NT2/D1 (cell line): Measurements from ENCODE around the gene PRKCH.

Experiments used
- DNase-seq: peaks from one replicate; pipeline ENCODE4 v3.0.0-alpha.2; 2011; ENCODE audit warnings: low read depth, low spot score
- H3K27me3 ChIP-seq: 2 replicates; pipeline ENCODE4 v1.6.0; 2011; ENCODE audit warnings: mild to moderate bottlenecking; ENCODE audit not compliant: insufficient read length, insufficient read depth
- H3K36me3 ChIP-seq: 2 replicates; pipeline ENCODE4 v1.6.1; 2011; ENCODE audit warnings: mild to moderate bottlenecking, low read length, mixed read lengths; ENCODE audit not compliant: insufficient read depth, insufficient read length
- H3K4me1 ChIP-seq: 2 replicates; pipeline ENCODE4 v1.5.1; 2011; ENCODE audit not compliant: insufficient read depth, insufficient read length
- H3K4me3 ChIP-seq: 2 replicates; pipeline ENCODE4 v1.5.1; 2011; ENCODE audit warnings: low read depth; ENCODE audit not compliant: insufficient read length
- H3K9ac ChIP-seq: 2 replicates; pipeline ENCODE4 v1.6.0; 2011; ENCODE audit warnings: low read depth; ENCODE audit not compliant: insufficient read length
- H3K9me3 ChIP-seq: 2 replicates; pipeline ENCODE4 v1.5.1; 2011; ENCODE audit warnings: mild to moderate bottlenecking, low read length; ENCODE audit not compliant: insufficient read depth
- SUZ12 ChIP-seq: IDR thresholded peaks from 2 replicates; pipeline ENCODE4 v1.6.1; 2011; ENCODE audit not compliant: insufficient read length, insufficient read depth; ENCODE audit errors: extremely low read depth
- YY1 ChIP-seq: IDR thresholded peaks from 2 replicates; pipeline ENCODE4 v1.6.1; 2011; ENCODE audit not compliant: insufficient read length, insufficient read depth
- ZNF274 ChIP-seq: IDR thresholded peaks from 2 replicates; pipeline ENCODE4 v1.6.1; 2011; ENCODE audit warnings: mild to moderate bottlenecking, low read depth, low read length

PRKCH gene

DNA sequence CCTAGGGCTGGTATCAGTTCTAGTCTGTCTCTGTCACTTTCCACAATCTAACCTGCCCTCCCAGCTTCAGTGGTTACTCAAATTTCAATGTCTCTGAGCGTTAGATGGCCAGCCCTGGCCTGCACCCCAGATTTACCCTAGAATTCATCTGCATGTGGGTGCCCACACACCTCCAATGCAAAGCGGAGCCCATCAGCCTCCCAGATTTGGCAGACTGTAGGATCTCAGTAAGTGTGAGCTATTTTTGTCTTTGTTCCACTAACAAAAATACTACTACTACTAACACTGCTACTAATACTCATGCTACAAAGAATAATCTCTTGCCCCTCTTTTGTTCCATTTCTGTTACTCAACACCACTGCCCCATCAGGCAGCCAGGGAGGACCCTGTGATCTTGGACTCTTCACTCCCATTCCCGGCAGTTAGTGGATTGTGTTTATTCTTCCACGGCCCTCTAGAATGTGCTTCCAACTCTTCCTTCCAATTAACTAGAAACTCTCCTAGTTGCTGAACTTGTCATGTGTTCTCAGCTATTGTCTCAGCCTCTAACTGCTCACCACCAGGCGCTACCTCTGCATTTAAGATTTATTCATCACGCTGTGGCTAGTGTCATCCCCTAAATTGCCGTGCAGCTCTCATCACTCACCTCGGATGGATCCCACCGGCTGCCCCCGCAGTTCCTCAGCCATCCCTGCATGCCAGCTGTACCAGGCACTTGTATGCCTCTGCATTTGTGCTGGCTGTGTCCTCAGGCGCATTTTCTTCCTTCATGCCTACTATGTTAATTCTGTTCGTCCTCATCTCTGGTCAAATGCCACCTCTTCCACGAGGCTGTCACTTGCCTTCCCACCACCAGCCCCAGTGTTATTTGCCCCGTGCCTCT, 223.3 kb downstream of the PRKCH start:
- Histone ChIP-seq H3K4me3 (no peak overlapping the region), H3K4me1 (no peaks in the 10 kb centered on the region), H3K27me3 (no peaks in the 10 kb centered on the region), H3K9me3 (no peaks in the 10 kb centered on the region), H3K36me3 (no peaks in the 10 kb centered on the region), H3K9ac (no peak overlapping the region)
- no peak for DNase-seq
- no peak for TF ChIP-seq ZNF274

DNA sequence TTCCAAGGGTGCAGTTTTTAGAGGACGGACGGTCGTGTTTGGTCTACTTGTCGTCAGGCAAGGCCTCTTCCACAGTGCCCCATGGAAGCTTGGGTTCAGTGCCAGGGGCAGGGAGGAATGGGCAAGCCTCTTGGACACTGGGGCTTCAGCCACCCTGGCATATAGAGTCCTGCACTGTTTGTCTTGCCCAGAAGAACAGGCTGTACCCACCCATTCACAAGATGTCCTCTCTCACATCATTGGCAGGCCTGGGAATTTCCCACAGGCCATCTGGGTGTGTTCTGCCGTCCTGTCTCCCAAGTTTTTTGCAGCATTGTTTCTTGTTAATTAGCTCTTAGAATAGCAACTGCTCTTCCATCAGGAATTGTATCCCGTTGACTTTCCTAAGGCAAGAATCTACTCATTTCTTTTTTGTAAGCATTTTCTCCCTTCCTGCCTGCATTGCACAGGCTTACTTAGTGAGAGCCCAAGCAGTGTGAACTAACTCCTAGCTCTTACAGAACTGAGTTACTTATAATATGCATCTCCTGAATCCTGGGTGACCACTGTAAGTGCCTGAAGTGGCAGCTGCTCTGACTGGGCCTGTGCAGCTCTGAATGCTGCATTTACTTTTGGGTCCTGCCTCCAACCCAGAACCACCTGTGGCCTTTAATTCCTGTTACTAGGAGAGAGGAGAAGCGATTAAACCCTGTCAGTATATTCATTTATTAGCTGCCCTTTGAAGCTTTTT, 224.5 kb downstream of the PRKCH start:
- Histone ChIP-seq H3K4me3 (no peak overlapping the region), H3K36me3 (no peaks in the 10 kb centered on the region), H3K4me1 (no peaks in the 10 kb centered on the region), H3K27me3 (no peaks in the 10 kb centered on the region), H3K9ac (no peak overlapping the region), H3K9me3 (no peaks in the 10 kb centered on the region)
- DNase-seq, result no peak
- TF ChIP-seq YY1 (no peak), SUZ12 (no peak), ZNF274 (no peak)

DNA sequence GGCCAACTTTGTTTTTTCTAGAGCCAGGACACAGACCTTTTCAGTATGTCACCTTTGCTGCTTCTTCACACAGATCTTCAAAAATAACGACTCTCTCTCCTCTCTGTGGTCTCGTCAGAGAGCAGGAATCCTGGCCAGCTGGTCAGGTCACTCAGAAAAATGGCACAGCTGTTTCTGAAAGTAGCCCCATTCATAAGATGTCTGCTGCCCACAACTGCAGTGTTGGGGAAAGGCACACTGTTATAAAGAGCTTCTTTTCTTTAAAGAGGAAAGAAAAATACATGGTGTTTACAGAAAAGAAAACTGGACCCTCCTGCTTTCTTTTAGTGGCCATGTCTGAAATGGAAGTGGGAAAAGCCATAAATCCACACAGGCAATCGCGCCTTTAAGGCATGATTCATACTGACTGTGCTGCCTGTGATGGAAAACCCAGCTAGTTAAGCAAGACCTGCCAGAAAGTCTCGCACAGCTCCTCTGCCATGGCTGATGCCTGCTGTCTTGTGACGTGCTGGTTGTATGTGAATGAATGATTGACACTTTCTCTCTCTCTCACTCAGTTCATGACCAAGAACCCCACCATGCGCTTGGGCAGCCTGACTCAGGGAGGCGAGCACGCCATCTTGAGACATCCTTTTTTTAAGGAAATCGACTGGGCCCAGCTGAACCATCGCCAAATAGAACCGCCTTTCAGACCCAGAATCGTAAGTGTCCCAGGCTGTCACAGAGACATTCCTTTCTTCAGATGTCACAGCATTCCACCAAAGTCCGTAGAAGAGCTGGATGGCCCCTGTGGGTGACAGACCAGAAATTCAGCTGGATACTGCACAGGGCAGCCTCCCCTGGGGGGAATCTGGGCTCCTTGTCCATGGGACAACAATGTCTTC, 226.0 kb downstream of the PRKCH start:
- Histone ChIP-seq H3K36me3 (no peaks in the 10 kb centered on the region), H3K4me1 (no peaks in the 10 kb centered on the region), H3K9ac (no peak overlapping the region), H3K4me3 (no peak overlapping the region), H3K9me3 (no peaks in the 10 kb centered on the region), H3K27me3 (no peaks in the 10 kb centered on the region)
- DNase-seq, result no peak
- TF ChIP-seq YY1, result no peak
- TF ChIP-seq SUZ12, result no peak
- TF ChIP-seq ZNF274, result no peak

DNA sequence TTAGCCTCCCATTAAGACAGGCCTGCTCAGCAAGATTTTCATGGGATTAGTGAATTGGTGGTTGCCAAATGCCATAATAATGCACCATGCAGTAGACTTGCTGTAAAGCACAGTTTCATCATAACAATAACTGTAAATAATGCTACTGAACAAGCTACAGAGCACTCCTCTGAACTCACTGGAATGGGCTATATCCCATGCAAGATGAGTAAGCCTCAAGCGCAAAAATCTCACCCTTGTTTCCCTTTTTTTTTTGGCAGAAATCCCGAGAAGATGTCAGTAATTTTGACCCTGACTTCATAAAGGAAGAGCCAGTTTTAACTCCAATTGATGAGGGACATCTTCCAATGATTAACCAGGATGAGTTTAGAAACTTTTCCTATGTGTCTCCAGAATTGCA, 228.0 kb downstream of the PRKCH start:
- no peaks in the 10 kb centered on the region for H3K36me3 ChIP-seq
- no peak for DNase-seq
- H3K9ac ChIP-seq, result no peak overlapping the region
- no peaks in the 10 kb centered on the region for H3K9me3 ChIP-seq
- TF ChIP-seq SUZ12 (no peak), ZNF274 (no peak), YY1 (no peak)
- H3K4me3 ChIP-seq, result no peak overlapping the region
- peaks cover 2% of the 10 kb centered on the region for H3K4me1 ChIP-seq
- no peaks in the 10 kb centered on the region for H3K27me3 ChIP-seq

GRCh38 chr14:61551384-61551783, 230.0 kb downstream of the PRKCH start:
- no peak overlapping the region for H3K4me3 ChIP-seq
- H3K4me1 ChIP-seq, result peaks cover 2% of the 10 kb centered on the region
- no peaks in the 10 kb centered on the region for H3K36me3 ChIP-seq
- no peaks in the 10 kb centered on the region for H3K27me3 ChIP-seq
- DNase-seq, result no peak
- H3K9ac ChIP-seq, result no peak overlapping the region
- H3K9me3 ChIP-seq, result no peaks in the 10 kb centered on the region
- no peak for TF ChIP-seq ZNF274
- TF ChIP-seq YY1, result no peak
- TF ChIP-seq SUZ12, result no peak

DNA sequence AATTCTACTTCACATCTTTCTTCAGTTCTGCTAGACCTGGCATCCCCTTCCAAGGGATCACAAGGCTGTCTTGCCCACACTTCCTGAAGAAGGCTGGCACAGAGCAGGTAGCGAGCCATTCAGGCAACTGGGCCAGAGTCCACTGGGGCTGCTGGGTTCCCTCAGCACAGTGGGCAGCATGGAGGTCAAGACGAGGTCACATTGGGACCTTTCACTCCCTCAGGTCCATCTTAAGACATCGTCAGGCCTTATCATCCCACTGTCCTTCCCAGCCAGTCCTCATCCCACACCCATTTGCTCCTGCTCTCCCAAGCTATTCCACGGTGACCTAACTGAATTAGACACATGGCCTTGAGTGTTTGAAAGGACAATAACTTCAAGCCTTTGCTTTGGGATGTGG, 230.9 kb downstream of the PRKCH start:
- Histone ChIP-seq H3K9me3 (peaks cover 1% of the 10 kb centered on the region; the same call in 1 of the 2 replicates), H3K4me3 (no peak overlapping the region), H3K36me3 (no peaks in the 10 kb centered on the region), H3K4me1 (peaks cover 2% of the 10 kb centered on the region), H3K27me3 (no peaks in the 10 kb centered on the region), H3K9ac (no peak overlapping the region)
- TF ChIP-seq ZNF274, result no peak
- no peak for TF ChIP-seq YY1
- TF ChIP-seq SUZ12, result no peak
- DNase-seq, result no peak
